GM12878 (cell line): ENCODE results near the gene TMED5. TPM values are rescaled to one million over a fixed set of nuclear protein-coding genes. Genes with fewer than 3 reads are reported as not detected.

ENCODE experiments used
- CREB1 ChIP-seq: IDR thresholded peaks from 2 replicates; pipeline ENCODE4 v1.6.1; 2012; ENCODE audit warnings: low read depth, mild to moderate bottlenecking, inconsistent platforms
- CREM ChIP-seq: IDR thresholded peaks from 2 replicates; pipeline ENCODE4 v1.6.1; 2014; ENCODE audit warnings: antibody characterized with exemption, low read depth
- DPF2 ChIP-seq: fragments of 450-650 bp; IDR thresholded peaks from 2 replicates; pipeline ENCODE4 v1.6.1; 2017; ENCODE audit warnings: mild to moderate bottlenecking
- EED ChIP-seq: sonication (generic); IDR thresholded peaks from 2 replicates; pipeline ENCODE4 v1.6.1; 2016; ENCODE audit warnings: antibody characterized with exemption, low read depth
- ELK1 ChIP-seq: IDR thresholded peaks from 2 replicates; pipeline ENCODE4 v1.6.1; 2012; ENCODE audit warnings: low read depth, low read length, improper control_type of control experiment
- GATAD2B ChIP-seq: fragments of 450-650 bp; conservative IDR thresholded peaks from 2 replicates; pipeline ENCODE4 v1.6.1; 2017; ENCODE audit warnings: low read depth, mild to moderate bottlenecking, moderate library complexity
- IKZF1 ChIP-seq: fragments of 450-650 bp; conservative IDR thresholded peaks from 2 replicates; pipeline ENCODE4 v1.6.1; 2017; ENCODE audit warnings: antibody characterized with exemption, mild to moderate bottlenecking
- IKZF2 ChIP-seq, 2 experiments: fragments of 450-650 bp; IDR thresholded peaks; 2 replicates each; pipeline ENCODE4 v1.6.1; 2017; ENCODE audit warnings: mild to moderate bottlenecking in 2 of 2, moderate library complexity in 2 of 2
- MLLT1 ChIP-seq: fragments of 450-650 bp; IDR thresholded peaks from 2 replicates; pipeline ENCODE4 v1.6.1; 2016; ENCODE audit warnings: mild to moderate bottlenecking
- MTA2 ChIP-seq: fragments of 450-650 bp; IDR thresholded peaks from 2 replicates; pipeline ENCODE4 v1.6.1; 2016; ENCODE audit warnings: low read depth, mild to moderate bottlenecking, moderate library complexity
- MYB ChIP-seq: fragments of 150-350 bp; IDR thresholded peaks from 2 replicates; pipeline ENCODE4 v1.6.1; 2014; ENCODE audit warnings: mild to moderate bottlenecking, low read depth, low read length, borderline replicate concordance
- RELA ChIP-seq: fragments of 450-650 bp; IDR thresholded peaks from 2 replicates; pipeline ENCODE4 v1.8.0; 2014; ENCODE audit warnings: borderline replicate concordance; ENCODE audit not compliant: partially characterized antibody
- SMAD5 ChIP-seq: IDR thresholded peaks from 2 replicates; pipeline ENCODE4 v1.6.1; 2016; ENCODE audit warnings: antibody characterized with exemption, low read depth
- ZBTB4 ChIP-seq: fragments of 450-650 bp; formaldehyde crosslinking; IDR thresholded peaks from 2 replicates; pipeline ENCODE4 v1.4.0; 2022; ENCODE audit warnings: mild to moderate bottlenecking, moderate library complexity
- ZNF687 ChIP-seq: fragments of 450-650 bp; IDR thresholded peaks from 2 replicates; pipeline ENCODE4 v1.6.1; 2017; ENCODE audit warnings: mild to moderate bottlenecking, moderate library complexity
- polyA plus RNA-seq, 11 experiments: library from polyadenylated mRNA; depleted of rRNA in 4 of 11; unstranded in 6 of 11; stranded (reverse) in 5 of 11; fragments of >200 nt; fragmentation: Nextera tagmentation in 4 of 11; fragmentation: Illumina TruSeq in 1 of 11; extraction: Ambion mirVana in 4 of 11; extraction: Trizol in 1 of 11; gene quantifications; 1 replicate in 1 of 11; 2 replicates in 10 of 11; pipeline versions ENCODE4 v1.2.1 to v1.2.3, GENCODE V29; 2011 to 2016; ENCODE audit warnings: inconsistent platforms in 2 of 11, missing spikeins in 2 of 11, low read depth in 1 of 11
- total RNA-seq, 4 experiments: library from RNA; depleted of rRNA in 3 of 4; stranded (reverse); fragments of >200 nt in 3 of 4; fragmentation: Illumina TruSeq in 1 of 4; extraction: Trizol in 1 of 4; gene quantifications; 2 replicates each; pipeline versions ENCODE4 v1.2.1 to v1.2.3, GENCODE V29; 2013 to 2021

TMED5 gene
- total and polyA plus RNA-seq, 10 of the 15 experiments (the other 5 are each of a cell fraction or from before 2014, with no cell fraction given) = 18.5 to 80.6 (median 54.0) TPM

- TF ChIP-seq ELK1 (peak; percentile 43), CREB1 (peak; percentile 82), ZNF687 (no peak; the same call in 1 of the 2 replicates), SMAD5 (peak; percentile 56; the same call in 1 of the 2 replicates), DPF2 (peak; percentile 66), MTA2 (0 out of 2 replicates have a peak, but pooled peaks have one; percentile 36), EED (peak; percentile 20; the same call in 1 of the 2 replicates), ZBTB4 (CRISPR knock-in tag) (no peak), CREM (peak; percentile 77), IKZF1 (peak; percentile 92), MYB (no peak), MLLT1 (peak; percentile 89), GATAD2B (peak; percentile 67), RELA (peak; percentile 10), IKZF2 (IDR thresholded peaks at IDR 0.05) (peak; percentile 59 to 65; a peak in 3 of 4 replicates)
Observed at GRCh38 chr1:93179886-93180722, at the start of gene TMED5 (continued).
